AG08396 (cell line): ENCODE measurements around the gene DNM3.
"Not testable (repeated sequence)": the region's sequence is repeated elsewhere in the genome, so short reads cannot be mapped to it uniquely, and the experiment has no call there.

ENCODE experiments used
- DNase-seq: peaks from one replicate; pipeline ENCODE4 v3.0.0; 2012; ENCODE audit warnings: low spot score, mixed read lengths

The DNM3 gene

GRCh38 chr1:172277989-172278388 is 436.7 kb downstream of the DNM3 start:
- DNase-seq, result no peak

GRCh38 chr1:172278478-172278877 is 437.2 kb downstream of the DNM3 start:
- peak; percentile 20 for DNase-seq

DNA sequence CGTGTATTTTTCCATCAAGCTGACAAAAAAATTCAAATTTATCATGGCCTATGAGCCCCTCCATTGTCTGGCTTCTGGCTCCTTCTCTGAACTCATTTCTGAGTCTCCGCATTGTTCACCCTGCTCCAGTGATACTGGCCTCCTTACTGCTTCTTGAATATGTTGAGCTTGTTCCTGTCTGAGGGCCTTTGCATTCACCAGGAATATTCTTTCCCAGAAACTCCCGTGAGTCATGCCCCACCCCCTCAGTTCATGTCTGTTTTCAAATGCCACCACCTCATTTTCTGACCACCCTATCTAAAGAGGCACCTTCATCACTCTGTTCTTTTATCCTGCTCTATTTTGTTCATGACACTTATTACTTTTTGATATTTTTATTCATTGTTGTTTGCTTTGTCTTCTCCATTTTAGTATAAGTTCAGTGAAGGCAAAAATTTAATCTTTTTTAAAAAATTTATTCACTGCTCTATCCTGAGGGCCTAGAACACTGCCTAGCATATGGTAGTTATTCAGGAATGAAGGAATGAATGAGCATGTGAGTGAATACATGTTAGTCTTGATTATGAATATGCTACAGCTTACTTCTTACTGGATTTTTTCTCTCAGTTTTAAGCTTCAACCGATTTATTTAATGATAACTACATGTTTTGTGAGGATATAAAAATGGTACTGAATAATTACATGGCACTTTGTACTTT is 438.8 kb downstream of the DNM3 start:
- no peak for DNase-seq

DNA sequence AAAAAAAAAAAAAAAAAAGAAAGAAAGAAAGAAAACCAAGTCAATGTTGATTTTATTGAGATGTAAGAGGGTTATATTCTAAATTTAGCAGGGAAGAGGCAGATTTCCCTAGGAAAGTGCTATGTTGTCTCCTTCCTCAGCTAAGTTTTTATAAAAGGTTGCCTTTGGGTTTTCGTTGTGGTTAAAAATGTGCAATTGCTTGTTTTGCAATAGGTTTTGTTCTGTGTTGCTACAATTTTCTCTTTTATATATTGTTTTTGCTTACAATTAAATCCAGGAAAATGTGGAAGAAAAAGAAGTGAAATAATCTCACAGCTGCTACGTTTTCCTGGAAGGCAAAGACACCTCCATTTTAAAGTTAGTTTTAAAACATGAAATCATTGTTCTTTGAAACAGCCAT is 442.5 kb downstream of the DNM3 start:
- DNase-seq, result no peak

DNA sequence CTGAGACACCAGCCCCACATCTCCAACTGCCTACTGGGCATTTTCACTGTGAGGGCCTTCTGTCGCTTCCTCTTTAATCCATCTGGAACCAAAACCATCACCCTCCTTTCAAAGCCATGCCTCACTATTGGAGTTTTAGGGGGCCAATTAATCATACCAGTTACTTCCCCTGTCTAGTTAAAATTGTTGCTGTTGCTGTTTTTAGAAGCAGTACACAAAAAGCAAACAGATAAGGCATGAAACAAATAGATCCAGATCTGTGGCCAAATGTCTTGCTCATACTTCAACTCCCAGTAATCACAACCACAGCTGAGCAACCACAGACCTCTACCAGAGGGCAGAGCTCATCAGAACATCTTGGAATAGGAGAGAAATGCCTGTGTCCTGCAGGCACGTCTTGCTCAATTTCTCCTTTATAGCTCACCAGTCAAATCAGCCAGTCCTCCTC is 445.4 kb downstream of the DNM3 start:
- DNase-seq, result peak; percentile 63

GRCh38 chr1:172287208-172287607 is 445.9 kb downstream of the DNM3 start:
- peak; percentile 25 for DNase-seq

DNA sequence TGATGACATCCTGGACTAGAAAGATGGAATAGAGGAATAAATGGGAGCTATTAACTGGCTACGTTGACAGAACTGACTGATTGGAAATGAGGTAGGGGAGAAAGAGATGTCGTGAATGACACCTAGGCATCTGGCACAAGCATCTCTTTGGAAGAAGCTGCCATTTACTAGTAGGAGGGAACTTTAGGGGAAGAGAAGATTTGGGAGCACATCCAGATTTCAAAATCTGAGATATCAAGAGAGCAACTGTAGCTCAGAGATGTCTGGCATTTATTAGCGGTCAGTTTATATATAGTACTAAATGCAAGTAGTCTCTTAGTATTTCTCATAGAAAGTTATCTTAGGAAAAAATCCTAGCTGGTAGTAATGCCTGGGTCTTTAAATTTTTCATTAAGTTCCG is 447.3 kb downstream of the DNM3 start:
- no peak for DNase-seq

DNA sequence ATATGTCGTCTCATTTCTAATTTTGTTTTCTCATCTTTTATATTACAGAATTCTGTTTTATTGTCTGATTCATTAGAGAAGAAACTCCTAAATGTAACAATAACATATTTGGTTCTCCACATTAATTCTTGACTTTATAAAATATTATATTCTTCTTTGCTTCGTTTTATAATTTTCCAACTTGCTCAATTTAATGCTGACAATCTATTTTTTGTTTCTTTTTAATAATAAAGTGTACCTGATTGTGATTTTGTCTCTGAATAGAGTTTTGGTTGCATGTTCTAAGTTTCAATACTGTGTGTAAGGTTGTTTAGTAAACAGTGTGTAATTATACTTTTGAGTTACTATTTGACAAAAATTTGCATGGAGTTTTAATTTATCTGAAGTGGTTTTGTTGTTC is 448.1 kb downstream of the DNM3 start:
- DNase-seq, result no peak

DNA sequence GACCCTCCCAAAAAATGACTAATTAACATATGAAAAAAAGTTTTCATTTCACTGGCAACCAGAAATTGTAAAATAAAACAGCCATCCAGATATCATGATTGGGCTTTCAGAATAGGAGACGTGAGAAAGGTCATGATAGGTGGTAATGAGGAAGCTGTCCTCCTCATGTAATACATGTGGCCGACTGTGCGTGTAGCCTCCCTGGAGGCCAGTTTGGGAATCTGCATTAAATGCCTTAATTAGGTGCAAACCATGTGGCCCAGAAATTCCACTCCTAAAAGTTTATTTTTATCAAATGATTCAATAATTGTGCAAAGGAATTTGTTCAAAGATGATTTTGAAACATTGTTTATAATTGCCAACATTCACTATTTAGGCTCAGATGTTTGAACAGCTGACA is 451.5 kb downstream of the DNM3 start:
- DNase-seq, result no peak

DNA sequence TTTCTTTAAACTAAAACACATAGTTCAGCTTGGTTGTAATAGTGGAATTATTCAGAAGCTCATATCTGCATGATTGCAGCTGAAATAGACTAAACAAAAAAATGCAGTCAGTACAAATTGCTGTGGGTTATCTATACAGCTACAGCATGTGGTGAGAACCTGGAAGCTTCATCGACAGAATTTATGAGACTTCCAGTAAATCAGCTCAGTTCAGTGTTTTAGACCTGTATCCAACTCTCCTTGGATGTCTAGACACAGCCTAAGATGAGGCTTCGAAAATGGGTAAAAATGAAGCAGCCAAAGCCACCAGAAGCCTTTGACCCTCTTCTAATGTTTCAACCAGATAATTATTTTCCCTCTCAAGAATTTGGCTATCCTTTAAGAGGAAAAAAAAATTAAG is 452.1 kb downstream of the DNM3 start:
- DNase-seq, result no peak

DNA sequence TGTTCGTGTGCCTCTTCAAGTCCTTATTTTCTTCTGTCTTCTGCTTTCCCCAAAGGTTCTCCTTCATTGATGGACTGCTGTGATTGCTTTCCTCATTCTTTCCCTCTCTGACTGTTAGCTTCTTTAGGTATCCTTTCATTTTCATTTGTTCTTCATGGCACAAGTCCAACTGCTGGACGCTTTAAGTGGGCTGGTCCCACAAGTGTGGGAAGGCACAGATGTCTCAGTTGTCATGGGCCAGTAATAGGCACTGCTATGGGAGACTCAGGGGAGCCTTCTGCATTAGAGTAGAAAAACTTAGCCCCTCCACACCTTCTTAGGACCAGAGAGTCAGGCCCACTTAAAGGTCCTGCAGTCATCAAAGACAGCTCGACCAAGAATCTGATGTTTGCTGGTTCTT is 456.8 kb downstream of the DNM3 start:
- no peak for DNase-seq

DNA sequence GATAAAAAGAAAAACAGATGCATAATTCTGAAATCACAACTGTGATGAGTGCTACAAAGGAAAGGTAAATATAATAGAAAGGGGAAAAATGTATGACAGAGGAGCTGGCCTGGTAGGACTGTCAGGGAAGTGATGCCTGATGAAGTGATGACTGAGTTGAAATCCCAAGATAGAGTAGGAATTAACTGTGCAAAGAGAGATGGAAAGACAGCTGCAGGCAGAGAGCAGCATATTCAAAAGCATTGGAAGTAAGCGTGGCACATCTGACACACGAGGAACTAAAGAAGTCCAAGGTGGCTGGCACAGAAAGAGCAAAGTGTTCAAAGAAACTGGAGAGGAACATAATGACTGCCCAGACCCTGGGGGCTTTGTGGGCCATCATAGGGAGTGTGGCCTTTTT is 457.6 kb downstream of the DNM3 start:
- DNase-seq, result no peak

GRCh38 chr1:172299515-172299914 is 458.2 kb downstream of the DNM3 start:
- no peak for DNase-seq

GRCh38 chr1:172307508-172307907 is 466.2 kb downstream of the DNM3 start:
- DNase-seq, result not testable (repeated sequence)

DNA sequence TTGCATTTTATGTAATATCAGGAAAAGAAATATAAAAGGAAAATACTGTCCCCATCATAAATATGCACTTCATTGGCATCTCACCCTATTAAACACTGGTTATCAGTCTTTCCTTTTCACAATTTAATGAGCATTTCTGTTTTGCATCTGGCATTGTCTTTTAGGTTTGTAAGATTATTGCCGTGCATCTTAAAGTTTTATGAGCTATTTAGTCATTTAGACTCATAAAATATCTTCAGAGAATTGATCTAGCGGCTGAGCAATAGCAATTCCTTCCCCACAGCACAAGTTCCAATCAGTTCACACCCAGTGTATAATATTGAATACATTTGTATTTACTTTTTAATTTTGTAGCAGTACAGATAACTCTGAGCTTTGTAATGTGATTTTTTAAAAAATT is 466.8 kb downstream of the DNM3 start:
- DNase-seq, result no peak

GRCh38 chr1:172308577-172308976 is 467.3 kb downstream of the DNM3 start:
- DNase-seq, result no peak

- no peak for DNase-seq
These were observed 479.4 kb downstream of the DNM3 start for GRCh38 chr1:172320733-172321132.

- peak; percentile 36 for DNase-seq
These were observed 480.2 kb downstream of the DNM3 start for GRCh38 chr1:172321451-172321850.

DNA sequence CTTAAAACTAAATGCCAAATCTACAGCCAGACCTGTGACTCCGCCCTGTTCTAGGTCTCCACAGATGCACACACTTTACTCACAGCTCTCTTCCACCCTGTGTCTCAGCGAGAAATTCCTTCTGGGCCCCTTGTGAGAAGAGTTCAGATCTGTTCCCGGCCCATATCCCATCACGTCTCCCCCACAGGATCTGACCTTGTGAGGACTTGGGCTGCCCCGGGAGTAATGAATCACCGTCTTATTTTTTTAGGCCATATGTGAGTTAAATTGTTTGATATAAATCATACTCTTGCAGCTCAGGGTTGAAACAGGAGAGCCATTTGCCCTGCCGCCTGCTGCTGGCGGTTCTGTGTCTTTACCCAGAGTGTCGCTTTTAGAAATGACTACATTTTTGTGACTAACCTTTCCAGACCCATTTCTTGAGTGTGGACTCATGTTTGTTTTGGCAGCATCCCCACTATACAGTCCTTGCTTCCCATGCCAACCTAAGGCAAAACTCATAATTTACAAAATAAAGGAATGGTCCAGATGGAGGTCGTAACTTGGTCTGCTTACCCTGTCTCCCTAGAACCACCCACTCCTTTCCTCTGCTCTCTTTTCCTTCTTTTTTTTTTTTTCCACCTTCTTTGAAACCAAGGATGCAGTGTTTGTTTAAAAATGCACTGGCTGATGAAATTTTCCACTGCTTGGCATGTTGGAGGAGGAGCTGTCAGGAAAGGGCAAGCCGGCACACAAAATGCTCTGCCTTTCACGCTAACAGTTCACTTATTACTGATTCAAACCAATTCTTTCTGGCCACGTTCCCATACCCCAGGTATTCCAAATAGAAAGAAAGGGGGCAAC is 481.1 kb downstream of the DNM3 start:
- DNase-seq, result peak; percentile 36

DNA sequence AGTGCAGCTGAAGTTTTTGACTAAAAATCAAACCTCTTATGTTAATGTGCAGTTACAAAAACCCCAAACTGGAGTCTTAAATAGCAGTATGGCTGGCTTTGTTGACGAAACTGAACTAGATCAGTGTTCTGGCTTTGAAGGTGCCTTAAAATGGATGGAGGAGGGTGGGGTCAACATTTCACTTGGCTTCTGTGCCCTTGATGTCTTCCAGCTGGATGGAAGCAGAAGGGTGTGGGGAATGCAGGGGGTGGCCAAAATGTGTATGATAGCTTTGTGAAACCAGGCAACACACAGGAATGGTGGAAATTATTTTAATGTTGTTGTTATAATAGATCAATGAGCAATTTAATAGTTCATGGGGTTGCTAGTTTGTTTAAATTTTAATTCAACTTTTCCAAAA is 482.4 kb downstream of the DNM3 start:
- no peak for DNase-seq

DNA sequence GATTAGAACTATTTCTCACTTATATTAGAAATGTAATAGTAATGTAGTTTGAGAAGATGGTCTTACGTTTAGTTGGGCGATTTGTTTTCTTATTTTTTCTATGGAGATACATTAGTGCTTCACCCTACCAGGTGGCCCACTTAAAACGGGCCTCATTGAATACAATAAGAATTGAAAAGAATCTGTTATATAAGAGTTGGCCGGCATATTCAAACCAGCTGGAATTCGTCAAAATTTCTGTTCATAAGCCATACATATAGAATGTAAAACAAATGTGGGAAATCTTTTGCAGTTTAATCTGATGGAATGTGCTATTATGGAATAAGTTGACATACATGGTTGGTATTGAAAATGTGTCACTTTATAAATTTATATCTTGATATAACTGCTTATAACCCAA is 482.8 kb downstream of the DNM3 start:
- no peak for DNase-seq

GRCh38 chr1:172324761-172325160 is 483.5 kb downstream of the DNM3 start:
- no peak for DNase-seq

DNA sequence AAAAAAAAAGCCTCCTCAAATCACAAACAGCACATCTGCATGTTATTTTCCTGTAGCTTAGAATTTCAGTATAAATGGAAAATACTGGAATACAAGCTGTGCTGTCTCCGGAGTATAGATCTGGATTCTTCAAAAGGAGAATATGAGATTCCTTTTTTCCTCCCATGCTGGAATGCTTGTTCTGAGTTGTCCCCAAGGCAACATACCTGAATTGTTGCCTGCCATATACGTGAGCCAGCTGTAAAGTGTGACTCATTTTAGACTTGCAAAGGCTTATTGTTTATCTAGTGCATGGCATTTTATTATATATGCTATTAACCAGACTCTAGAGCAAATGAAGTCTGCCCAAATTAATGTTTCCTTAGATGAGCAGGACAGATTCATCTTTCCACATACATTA is 484.2 kb downstream of the DNM3 start:
- no peak for DNase-seq

DNA sequence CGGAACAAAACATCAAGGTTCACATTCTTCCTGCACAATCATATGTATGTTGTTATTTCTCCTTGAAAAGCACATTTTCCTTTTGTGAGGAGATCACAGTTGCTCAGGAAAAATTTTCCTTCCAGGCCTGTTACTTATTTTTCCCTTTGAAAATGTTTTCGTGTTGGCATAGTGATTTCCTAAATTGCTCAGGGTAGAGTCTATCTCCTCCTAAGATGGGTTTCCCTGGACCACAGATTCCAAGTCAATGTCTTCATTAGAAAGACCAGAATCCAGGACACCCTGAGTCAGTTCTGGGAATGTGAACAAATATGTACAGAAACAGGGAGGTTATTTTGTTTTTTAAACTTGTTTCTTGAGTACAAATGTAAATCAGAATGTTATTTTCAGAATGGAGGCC is 484.8 kb downstream of the DNM3 start:
- DNase-seq, result no peak
